ENCODE measurements around the gene FTCD. TPM values are rescaled to one million over a fixed set of nuclear protein-coding genes. Genes with fewer than 3 reads are reported as not detected.

The FTCD gene
- total RNA-seq, 1 experiment from 2014 or later = 0.21 TPM

DNA sequence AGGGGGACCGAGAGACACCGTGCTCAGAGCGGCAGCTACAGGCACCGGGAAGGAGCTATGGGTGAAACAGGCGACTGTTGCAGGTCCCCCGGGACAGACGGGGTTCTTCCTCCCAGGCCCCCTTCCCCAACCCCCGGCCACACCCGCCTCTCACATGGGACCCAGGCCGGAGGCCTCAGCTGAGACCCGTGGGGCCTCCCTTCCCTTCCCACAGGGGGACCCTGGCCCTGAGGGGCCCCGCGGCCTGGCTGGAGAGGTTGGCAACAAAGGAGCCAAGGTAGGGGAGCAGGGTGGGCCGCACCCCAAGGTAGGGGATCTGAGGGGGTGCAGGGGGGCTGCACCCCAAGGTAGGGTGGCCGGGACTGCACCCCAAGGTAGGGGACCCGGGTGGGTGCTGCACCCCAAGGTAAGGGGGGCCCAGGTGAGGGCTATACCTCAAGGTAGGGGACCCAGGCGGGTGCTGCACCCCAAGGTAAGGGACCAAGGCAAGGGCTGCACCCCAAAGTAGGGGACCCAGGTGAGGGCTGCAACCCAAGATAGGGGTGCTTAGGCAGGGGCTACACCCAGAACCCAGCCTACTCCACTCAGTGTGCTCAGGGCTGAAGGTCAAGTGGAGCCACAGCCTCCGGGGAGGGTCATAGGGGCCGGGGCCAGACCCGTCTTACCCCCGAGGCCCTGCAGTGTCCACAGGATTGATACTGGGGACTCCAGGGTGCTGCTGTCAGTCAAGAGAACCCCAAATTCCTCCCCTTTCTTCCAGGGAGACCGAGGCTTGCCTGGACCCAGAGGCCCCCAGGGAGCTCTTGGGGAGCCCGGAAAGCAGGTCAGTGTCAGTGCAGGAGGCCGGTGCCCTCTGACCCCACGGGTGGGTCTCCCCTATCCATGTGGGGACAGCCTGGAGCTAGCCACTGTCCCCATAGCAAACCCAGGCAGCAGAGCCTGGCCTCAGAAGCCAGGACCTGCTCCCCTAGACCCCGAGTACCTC, 34.8 kb downstream of the FTCD start:
- no peak for DNase-seq (ENCODE audit: low read depth, low spot score)
- in situ Hi-C loops (cut with HindIII; ENCODE audit: low pct_unique_long_range_greater_than_20kb, low sequenced_read_pairs) (no loop called here), intact Hi-C loops (cut with micrococcal nuclease; ENCODE audit: unreplicated experiment) (no loop called here)
- Histone ChIP-seq H3K4me3 (ENCODE audit: low read depth in 2 of 2, low read length in 2 of 2) (no peak overlapping the region), H3K27me3 (ENCODE audit: control insufficient read depth, insufficient read depth, low read length) (no peaks in the 10 kb centered on the region), H3K27ac (ENCODE audit: low read length) (no peak overlapping the region), H3K4me1 (ENCODE audit: control insufficient read depth, insufficient read depth, low read length) (no peaks in the 10 kb centered on the region), H3K9me3 (ENCODE audit: control insufficient read depth, insufficient read depth, low read depth, low read length) (no peaks in the 10 kb centered on the region), H3K36me3 (ENCODE audit: control insufficient read depth, insufficient read depth, low read length) (no peaks in the 10 kb centered on the region)
- no peak for TF ChIP-seq TCF7L2 (IDR thresholded peaks at IDR 0.05; ENCODE audit: low read depth, low read length)
- TF ChIP-seq, protein P1, sequence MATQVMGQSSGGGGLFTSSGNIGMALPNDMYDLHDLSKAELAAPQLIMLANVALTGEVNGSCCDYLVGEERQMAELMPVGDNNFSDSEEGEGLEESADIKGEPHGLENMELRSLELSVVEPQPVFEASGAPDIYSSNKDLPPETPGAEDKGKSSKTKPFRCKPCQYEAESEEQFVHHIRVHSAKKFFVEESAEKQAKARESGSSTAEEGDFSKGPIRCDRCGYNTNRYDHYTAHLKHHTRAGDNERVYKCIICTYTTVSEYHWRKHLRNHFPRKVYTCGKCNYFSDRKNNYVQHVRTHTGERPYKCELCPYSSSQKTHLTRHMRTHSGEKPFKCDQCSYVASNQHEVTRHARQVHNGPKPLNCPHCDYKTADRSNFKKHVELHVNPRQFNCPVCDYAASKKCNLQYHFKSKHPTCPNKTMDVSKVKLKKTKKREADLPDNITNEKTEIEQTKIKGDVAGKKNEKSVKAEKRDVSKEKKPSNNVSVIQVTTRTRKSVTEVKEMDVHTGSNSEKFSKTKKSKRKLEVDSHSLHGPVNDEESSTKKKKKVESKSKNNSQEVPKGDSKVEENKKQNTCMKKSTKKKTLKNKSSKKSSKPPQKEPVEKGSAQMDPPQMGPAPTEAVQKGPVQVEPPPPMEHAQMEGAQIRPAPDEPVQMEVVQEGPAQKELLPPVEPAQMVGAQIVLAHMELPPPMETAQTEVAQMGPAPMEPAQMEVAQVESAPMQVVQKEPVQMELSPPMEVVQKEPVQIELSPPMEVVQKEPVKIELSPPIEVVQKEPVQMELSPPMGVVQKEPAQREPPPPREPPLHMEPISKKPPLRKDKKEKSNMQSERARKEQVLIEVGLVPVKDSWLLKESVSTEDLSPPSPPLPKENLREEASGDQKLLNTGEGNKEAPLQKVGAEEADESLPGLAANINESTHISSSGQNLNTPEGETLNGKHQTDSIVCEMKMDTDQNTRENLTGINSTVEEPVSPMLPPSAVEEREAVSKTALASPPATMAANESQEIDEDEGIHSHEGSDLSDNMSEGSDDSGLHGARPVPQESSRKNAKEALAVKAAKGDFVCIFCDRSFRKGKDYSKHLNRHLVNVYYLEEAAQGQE (IDR thresholded peaks at IDR 0.05; ENCODE audit: insufficient read depth in 1 of 2, low read depth in 2 of 2, low read length in 1 of 2) = no peak
- TF ChIP-seq POLR2AphosphoS5 (IDR thresholded peaks at IDR 0.05; ENCODE audit: low read depth, low read length) = no peak
- TF ChIP-seq CTCF (IDR thresholded peaks at IDR 0.05) = no peak
- TF ChIP-seq SIN3A (IDR thresholded peaks at IDR 0.05; ENCODE audit: borderline replicate concordance, insufficient read depth, low read depth, low read length) = no peak
- POLR2A ChIA-PET = no interaction called here
- BruUV-seq (replicated peaks) = no TSS peak
- no peak for ATAC-seq
- CTCF ChIA-PET = no interaction called here

- intact Hi-C loops (cut with micrococcal nuclease; ENCODE audit: unreplicated experiment) (no loop called here), in situ Hi-C loops (cut with HindIII; ENCODE audit: low pct_unique_long_range_greater_than_20kb, low sequenced_read_pairs) (no loop called here)
- no peak for DNase-seq (ENCODE audit: low read depth, low spot score)
- Histone ChIP-seq H3K27me3 (ENCODE audit: control insufficient read depth, insufficient read depth, low read length) (no peaks in the 10 kb centered on the region), H3K4me3 (ENCODE audit: low read depth in 2 of 2, low read length in 2 of 2) (no peak overlapping the region), H3K4me1 (ENCODE audit: control insufficient read depth, insufficient read depth, low read length) (no peaks in the 10 kb centered on the region), H3K9me3 (ENCODE audit: control insufficient read depth, insufficient read depth, low read depth, low read length) (no peaks in the 10 kb centered on the region), H3K27ac (ENCODE audit: low read length) (no peak overlapping the region), H3K36me3 (ENCODE audit: control insufficient read depth, insufficient read depth, low read length) (no peaks in the 10 kb centered on the region)
- ATAC-seq = no peak
- ChIA-PET CTCF (no interaction called here), POLR2A (no interaction called here)
- BruUV-seq (replicated peaks) = no TSS peak
- TF ChIP-seq TCF7L2 (IDR thresholded peaks at IDR 0.05; ENCODE audit: low read depth, low read length) (no peak), CTCF (IDR thresholded peaks at IDR 0.05) (no peak), SIN3A (IDR thresholded peaks at IDR 0.05; ENCODE audit: borderline replicate concordance, insufficient read depth, low read depth, low read length) (no peak), POLR2AphosphoS5 (IDR thresholded peaks at IDR 0.05; ENCODE audit: low read depth, low read length) (no peak)
- TF ChIP-seq, protein P1 (IDR thresholded peaks at IDR 0.05; ENCODE audit: insufficient read depth in 1 of 2, low read depth in 2 of 2, low read length in 1 of 2) = no peak
Measured at GRCh38 chr21:46119637-46120271, 35.6 kb downstream of the FTCD start.

All from Panc1 (cell line).